ENCODE data around the gene PTCD3. TPM values are rescaled to one million over a fixed set of nuclear protein-coding genes. Genes with fewer than 3 reads are reported as not detected.
A peak's percentile ranks its signal among the peaks of the same experiment; 100 is the strongest.

PTCD3 gene
- 100 to 1,000 TPM; 105 to 147 (median 134) TPM for polyA plus RNA-seq (ENCODE audit: insufficient read length in 4 of 4)

GRCh38 chr2:86105969-86106945 is at the start of gene PTCD3:
Gene PTCD3 (plus strand): TSS chr2:86106235. CDS start chr2:86106248, 13 bp downstream.
- DNase-seq (ENCODE audit: low read depth in 4 of 4, low spot score in 3 of 4): peak; percentile 85 to 89 (median 88)

GRCh38 chr2:86056590-86057331 is 49.3 kb upstream of the PTCD3 start:
- DNase-seq (ENCODE audit: low read depth in 4 of 4, low spot score in 3 of 4): no peak

GRCh38 chr2:86062043-86062442 is 44.0 kb upstream of the PTCD3 start:
- DNase-seq (ENCODE audit: low read depth in 4 of 4, low spot score in 3 of 4): no peak

GRCh38 chr2:86064006-86064405 is 42.0 kb upstream of the PTCD3 start:
- DNase-seq (ENCODE audit: low read depth in 4 of 4, low spot score in 3 of 4): no peak

GRCh38 chr2:86065512-86065911 is 40.5 kb upstream of the PTCD3 start:
- DNase-seq (ENCODE audit: low read depth in 4 of 4, low spot score in 3 of 4): no peak

GRCh38 chr2:86066007-86066578 is 39.9 kb upstream of the PTCD3 start:
- DNase-seq (ENCODE audit: low read depth in 4 of 4, low spot score in 3 of 4): no peak

- DNase-seq (ENCODE audit: low read depth in 4 of 4, low spot score in 3 of 4): no peak
These were observed 39.1 kb upstream of the PTCD3 start for GRCh38 chr2:86066915-86067314.

- DNase-seq (ENCODE audit: low read depth in 4 of 4, low spot score in 3 of 4): no peak
These were observed 37.9 kb upstream of the PTCD3 start for GRCh38 chr2:86068136-86068588.

- DNase-seq (ENCODE audit: low read depth in 4 of 4, low spot score in 3 of 4): no peak
These were observed 37.4 kb upstream of the PTCD3 start for GRCh38 chr2:86068648-86069047.

GRCh38 chr2:86069091-86069685 is 36.8 kb upstream of the PTCD3 start:
- DNase-seq (ENCODE audit: low read depth in 4 of 4, low spot score in 3 of 4): no peak

- no peak for DNase-seq (ENCODE audit: low read depth in 4 of 4, low spot score in 3 of 4)
These were observed 36.2 kb upstream of the PTCD3 start for GRCh38 chr2:86069783-86070339.

GRCh38 chr2:86070868-86071267 is 35.2 kb upstream of the PTCD3 start:
- DNase-seq (ENCODE audit: low read depth in 4 of 4, low spot score in 3 of 4): no peak

- no peak for DNase-seq (ENCODE audit: low read depth in 4 of 4, low spot score in 3 of 4)
These were observed 33.7 kb upstream of the PTCD3 start for GRCh38 chr2:86072271-86072858.

GRCh38 chr2:86073225-86073624 is 32.8 kb upstream of the PTCD3 start:
- no peak for DNase-seq (ENCODE audit: low read depth in 4 of 4, low spot score in 3 of 4)

- no peak for DNase-seq (ENCODE audit: low read depth in 4 of 4, low spot score in 3 of 4)
These were observed 31.8 kb upstream of the PTCD3 start for GRCh38 chr2:86074256-86074655.

GRCh38 chr2:86074811-86075210 is 31.2 kb upstream of the PTCD3 start:
- DNase-seq (ENCODE audit: low read depth in 4 of 4, low spot score in 3 of 4): no peak

GRCh38 chr2:86075886-86076285 is 30.1 kb upstream of the PTCD3 start:
- no peak for DNase-seq (ENCODE audit: low read depth in 4 of 4, low spot score in 3 of 4)

GRCh38 chr2:86078774-86079545 is 27.1 kb upstream of the PTCD3 start:
- DNase-seq (ENCODE audit: low read depth in 4 of 4, low spot score in 3 of 4): no peak
